HepG2 (cell line): ENCODE results near the gene MSANTD2. TPM values are rescaled to one million over a fixed set of nuclear protein-coding genes. Genes with fewer than 3 reads are reported as not detected.

Experiments used
- ATAC-seq: fragments of 200-7000 bp; cut with Tn5 transposase; 3 replicates; pipeline ENCODE4 v1.9.1; 2020; ENCODE audit warnings: mild to moderate bottlenecking, moderate library complexity
- BruUV-seq: library from RNA; stranded (reverse); fragments of 400-500 nt; replicated peaks from 2 replicates; lab custom pipeline; 2021; lab: Mats Ljungman, UMichigan
- CTCF ChIA-PET: fragments of 300-600 bp; formaldehyde crosslinking; extraction: SDS; loops from one replicate; lab custom pipeline; 2021; ENCODE audit warnings: low total read pairs, inconsistent platforms, low intra/inter-chr PET ratio; lab: Yijun Ruan, JAX
- POLR2A ChIA-PET: fragments of 350-600 bp; sonication (Branson Sonifier 250); formaldehyde crosslinking; loops from one replicate; lab custom pipeline; 2020; ENCODE audit warnings: antibody characterized with exemption, inconsistent platforms; lab: Yijun Ruan, JAX
- DNase-seq: peaks from one replicate; pipeline ENCODE4 v3.0.0-alpha.2; 2015; ENCODE audit warnings: low spot score
- FAIRE-seq: peaks from 3 replicates; lab custom pipeline; 2011; peaks lifted over from hg19 to GRCh38; lab: Jason Lieb, UNC
- H2AFZ ChIP-seq: one replicate; pipeline ENCODE4 v1.6.1; 2011; ENCODE audit warnings: low read length, inconsistent platforms
- H3K27ac ChIP-seq: fragments of 300-600 bp; 3 replicates; pipeline ENCODE4 v1.8.0; 2011; ENCODE audit warnings: mixed run types, mild to moderate bottlenecking, mixed read lengths, low read length, inconsistent platforms; ENCODE audit not compliant: insufficient read depth; ENCODE audit errors: extremely low read length
- H3K27me3 ChIP-seq, 2 experiments: fragments of 200-600 bp in 1 of 2; 2 replicates in 1 of 2; 3 replicates in 1 of 2; pipeline versions ENCODE4 v1.6.0 to v1.8.0; 2011; ENCODE audit warnings: low read length in 2 of 2, mild to moderate bottlenecking in 2 of 2, moderate library complexity in 2 of 2, inconsistent platforms in 1 of 2; ENCODE audit not compliant: insufficient read depth in 2 of 2, control insufficient read depth in 1 of 2
- H3K36me3 ChIP-seq, 2 experiments: fragments of 200-600 bp in 1 of 2; replicated peaks in 1 of 2; 2 replicates in 1 of 2; 3 replicates in 1 of 2; pipeline versions ENCODE4 v1.5.1 to v1.8.0; 2011; ENCODE audit warnings: low read length in 2 of 2, inconsistent platforms in 1 of 2; ENCODE audit not compliant: insufficient read depth in 2 of 2, control insufficient read depth in 1 of 2
- H3K4me1 ChIP-seq: 2 replicates; pipeline ENCODE4 v1.5.1; 2012; ENCODE audit warnings: low read length, inconsistent platforms; ENCODE audit not compliant: insufficient read depth
- H3K4me2 ChIP-seq: 2 replicates; pipeline ENCODE4 v1.6.0; 2011; ENCODE audit warnings: low read depth, low read length, inconsistent platforms
- H3K4me3 ChIP-seq, 3 experiments: fragments of 200-600 bp in 1 of 3; sonication (generic), shearing (Covaris generic) in 1 of 3; replicated peaks in 1 of 3; 2 replicates each; pipeline ENCODE4 v1.5.1; 2011 to 2016; ENCODE audit warnings: low read length in 3 of 3, inconsistent platforms in 2 of 3, low read depth in 2 of 3, mild to moderate bottlenecking in 2 of 3, control low read depth in 1 of 3, mixed read lengths in 1 of 3; ENCODE audit not compliant: insufficient read depth in 1 of 3
- H3K79me2 ChIP-seq: one replicate; pipeline ENCODE4 v1.6.1; 2011; ENCODE audit warnings: low read length, inconsistent platforms; ENCODE audit not compliant: insufficient read depth
- H3K9ac ChIP-seq: 2 replicates; pipeline ENCODE4 v1.6.0; 2011; ENCODE audit warnings: mild to moderate bottlenecking, low read depth, low read length, inconsistent platforms; ENCODE audit not compliant: insufficient read depth
- H3K9me3 ChIP-seq: 2 replicates; pipeline ENCODE4 v1.5.1; 2012; ENCODE audit warnings: mild to moderate bottlenecking, low read length
- H4K20me1 ChIP-seq: 2 replicates; pipeline ENCODE4 v1.6.0; 2011; ENCODE audit warnings: inconsistent platforms, mild to moderate bottlenecking, low read length, moderate library complexity; ENCODE audit not compliant: insufficient read depth
- ATAD3A ChIP-seq: sonication (generic); formaldehyde crosslinking; IDR thresholded peaks from 2 replicates; pipeline ENCODE4 v1.4.0; 2020; ENCODE audit warnings: missing genetic modification reagents
- BORCS8-MEF2B ChIP-seq: sonication (generic); formaldehyde crosslinking; IDR thresholded peaks from 2 replicates; pipeline ENCODE4 v1.8.0; 2022; ENCODE audit warnings: mild to moderate bottlenecking, missing genetic modification reagents
- HMGA1 ChIP-seq: sonication (generic); formaldehyde crosslinking; conservative IDR thresholded peaks from 2 replicates; pipeline ENCODE4 v1.4.0; 2020; ENCODE audit warnings: missing genetic modification reagents
- SP4 ChIP-seq: sonication (generic); formaldehyde crosslinking; IDR thresholded peaks from 2 replicates; pipeline ENCODE4 v1.8.1; 2023; ENCODE audit warnings: mild to moderate bottlenecking, missing genetic modification reagents
- THAP7 ChIP-seq: sonication (generic); formaldehyde crosslinking; IDR thresholded peaks from 2 replicates; pipeline ENCODE4 v1.8.1; 2023; ENCODE audit warnings: mild to moderate bottlenecking, missing genetic modification reagents
- ZNF660 ChIP-seq: sonication (generic); formaldehyde crosslinking; IDR thresholded peaks from 2 replicates; pipeline ENCODE4 v1.5.1; 2020; ENCODE audit warnings: mild to moderate bottlenecking, low read depth, missing genetic modification reagents, borderline replicate concordance
- WGBS: methylation state at CpG from one replicate; pipeline ENCODE4 v1.1.6; 2017; ENCODE audit warnings: low lambda C conversion rate; 5-methylcytosine and 5-hydroxymethylcytosine counted together
- in situ Hi-C: cut with HindIII; loops from 2 replicates; pipeline ENCODE4 v1.10.0; 2017; ENCODE audit warnings: low pct_unique_long_range_greater_than_20kb; ENCODE audit not compliant: extremely low pct_ligation_motif_present
- intact Hi-C: fragments of 100-400 bp; cut with micrococcal nuclease; formaldehyde crosslinking; loops from one replicate; pipeline ENCODE4 v1.10.0; 2022; ENCODE audit not compliant: unreplicated experiment
- polyA plus RNA-seq, 8 experiments: library from polyadenylated mRNA; depleted of rRNA in 3 of 8; stranded (reverse) in 7 of 8; unstranded in 1 of 8; fragments of >200 nt; fragmentation: Illumina TruSeq in 4 of 8; extraction: Trizol in 4 of 8; gene quantifications; 2 replicates each; pipeline versions ENCODE4 v1.2.1 to v1.2.3, GENCODE V29; 2011 to 2016; ENCODE audit warnings: low read depth in 4 of 8, missing spikeins in 1 of 8, mixed read lengths in 1 of 8; ENCODE audit not compliant: insufficient read depth in 1 of 8
- total RNA-seq, 5 experiments: library from RNA; depleted of rRNA; stranded (reverse); fragments of >200 nt; fragmentation: Illumina TruSeq; extraction: Trizol; gene quantifications; 2 replicates each; pipeline ENCODE4 v1.2.3, GENCODE V29; 2016; ENCODE audit warnings: low read depth in 1 of 5
- TF ChIP-seq, protein P1 (sequence below): IDR thresholded peaks from 2 replicates; pipeline ENCODE4 v1.6.1; 2016; ENCODE audit warnings: missing compliant biosample characterization, missing genetic modification reagents, borderline replicate concordance

MSANTD2 gene
- total and polyA plus RNA-seq, 2 of the 13 experiments (the other 11 are each of a cell fraction or from before 2014, with no cell fraction given): 8.7 to 10.1 TPM

DNA sequence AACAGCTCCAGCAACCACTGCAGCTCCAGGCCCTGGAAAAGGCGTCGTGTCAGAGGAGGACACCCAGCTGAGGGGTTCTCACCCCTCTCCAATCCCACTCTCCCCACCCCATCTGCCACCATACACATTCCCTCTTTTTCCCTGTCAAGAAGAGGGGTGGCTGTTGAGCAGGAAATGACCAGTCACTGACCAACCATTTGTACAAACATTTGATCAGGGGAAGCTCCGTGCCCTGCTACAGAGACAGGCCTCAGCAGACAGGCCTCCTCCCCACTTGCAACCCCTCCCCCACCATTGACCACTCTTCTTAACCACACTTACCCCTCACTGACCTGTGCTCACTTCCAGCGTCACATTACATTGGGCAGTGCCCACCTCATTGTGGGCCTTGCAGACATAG, 45.9 kb downstream of the MSANTD2 start:
- intact Hi-C loops (no loop called here), in situ Hi-C loops (no loop called here)
- Histone ChIP-seq H3K36me3 (no peaks in the 10 kb centered on the region), H3K4me1 (peaks cover 56% of the 10 kb centered on the region), H3K9me3 (no peaks in the 10 kb centered on the region), H3K27me3 (peaks cover 0 to 31% of the 10 kb centered on the region in 2 experiments; a peak in 4 of 5 replicates), H3K27ac (no peak overlapping the region), H4K20me1 (no peaks in the 10 kb centered on the region), H3K9ac (no peak overlapping the region), H2AFZ (no peak overlapping the region), H3K4me2 (no peak overlapping the region), H3K79me2 (no peaks in the 10 kb centered on the region), H3K4me3 (no peak overlapping the region)
- DNase-seq: no peak
- no peak for ATAC-seq
- ChIA-PET POLR2A (interaction anchor here (0.6 kb wide), 1 partner anchor 31 kb away, joined by 3 read pairs; no protein-coding TSS in a partner anchor), CTCF (no interaction called here)
- BruUV-seq: no TSS peak
- no peak for TF ChIP-seq BORCS8-MEF2B (CRISPR knock-in tag)
- no peak for TF ChIP-seq SP4 (CRISPR knock-in tag)
- no peak for TF ChIP-seq THAP7 (CRISPR knock-in tag)
- TF ChIP-seq HMGA1 (CRISPR knock-in tag): no peak
- TF ChIP-seq ZNF660 (CRISPR knock-in tag): no peak
- TF ChIP-seq ATAD3A (CRISPR knock-in tag): no peak
- TF ChIP-seq, protein P1, sequence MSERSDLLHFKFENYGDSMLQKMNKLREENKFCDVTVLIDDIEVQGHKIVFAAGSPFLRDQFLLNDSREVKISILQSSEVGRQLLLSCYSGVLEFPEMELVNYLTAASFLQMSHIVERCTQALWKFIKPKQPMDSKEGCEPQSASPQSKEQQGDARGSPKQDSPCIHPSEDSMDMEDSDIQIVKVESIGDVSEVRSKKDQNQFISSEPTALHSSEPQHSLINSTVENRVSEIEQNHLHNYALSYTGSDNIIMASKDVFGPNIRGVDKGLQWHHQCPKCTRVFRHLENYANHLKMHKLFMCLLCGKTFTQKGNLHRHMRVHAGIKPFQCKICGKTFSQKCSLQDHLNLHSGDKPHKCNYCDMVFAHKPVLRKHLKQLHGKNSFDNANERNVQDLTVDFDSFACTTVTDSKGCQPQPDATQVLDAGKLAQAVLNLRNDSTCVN (CRISPR knock-in tag): no peak
- FAIRE-seq: no peak
- WGBS: 57% methylated on average over 4 of the region's 4 CpGs
